Measurements from ENCODE around the gene PHACTR2. TPM values are rescaled to one million over a fixed set of nuclear protein-coding genes. Genes with fewer than 3 reads are reported as not detected.
A peak's percentile ranks its signal among the peaks of the same experiment; 100 is the strongest.

Gene PHACTR2
- total RNA-seq, 1 experiment from 2014 or later: 20.7 TPM

DNA sequence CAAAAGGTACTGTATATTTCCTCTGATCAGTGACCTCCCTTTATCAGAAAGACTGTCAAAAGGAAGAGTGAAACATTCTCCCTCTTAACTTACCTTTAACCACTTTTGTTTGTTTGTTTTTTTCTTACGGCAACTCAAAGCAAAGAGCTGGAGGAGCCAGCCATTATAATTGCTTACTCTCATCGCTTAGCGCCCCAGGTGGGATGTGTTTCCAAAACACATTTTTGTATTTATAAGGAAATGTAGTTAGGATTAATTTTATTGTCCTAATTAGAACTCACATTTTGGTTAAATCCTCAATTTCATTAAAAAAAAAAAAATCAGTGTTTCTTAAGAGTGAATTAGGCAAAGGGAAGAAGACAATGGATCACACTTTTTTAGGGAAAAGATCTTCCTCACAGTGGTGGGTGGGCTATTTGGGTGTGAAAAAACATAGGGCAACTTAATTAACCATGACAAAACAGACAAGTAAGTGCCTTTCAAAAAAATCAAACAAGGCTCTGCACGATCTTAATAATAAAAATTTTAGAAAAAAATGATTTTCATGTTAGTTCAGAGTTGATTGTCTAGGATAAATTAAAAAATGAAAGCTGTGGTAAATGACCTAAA, 1.2 kb upstream of the PHACTR2 start:
- H3K27ac Mint-ChIP-seq (ENCODE audit: unreplicated experiment): peak overlapping the region; percentile 75
- no peaks in the 10 kb centered on the region for H3K9me3 Mint-ChIP-seq (ENCODE audit: low read depth, unreplicated experiment)
- BruUV-seq (replicated peaks): no TSS peak
- TF ChIP-seq, protein P1, sequence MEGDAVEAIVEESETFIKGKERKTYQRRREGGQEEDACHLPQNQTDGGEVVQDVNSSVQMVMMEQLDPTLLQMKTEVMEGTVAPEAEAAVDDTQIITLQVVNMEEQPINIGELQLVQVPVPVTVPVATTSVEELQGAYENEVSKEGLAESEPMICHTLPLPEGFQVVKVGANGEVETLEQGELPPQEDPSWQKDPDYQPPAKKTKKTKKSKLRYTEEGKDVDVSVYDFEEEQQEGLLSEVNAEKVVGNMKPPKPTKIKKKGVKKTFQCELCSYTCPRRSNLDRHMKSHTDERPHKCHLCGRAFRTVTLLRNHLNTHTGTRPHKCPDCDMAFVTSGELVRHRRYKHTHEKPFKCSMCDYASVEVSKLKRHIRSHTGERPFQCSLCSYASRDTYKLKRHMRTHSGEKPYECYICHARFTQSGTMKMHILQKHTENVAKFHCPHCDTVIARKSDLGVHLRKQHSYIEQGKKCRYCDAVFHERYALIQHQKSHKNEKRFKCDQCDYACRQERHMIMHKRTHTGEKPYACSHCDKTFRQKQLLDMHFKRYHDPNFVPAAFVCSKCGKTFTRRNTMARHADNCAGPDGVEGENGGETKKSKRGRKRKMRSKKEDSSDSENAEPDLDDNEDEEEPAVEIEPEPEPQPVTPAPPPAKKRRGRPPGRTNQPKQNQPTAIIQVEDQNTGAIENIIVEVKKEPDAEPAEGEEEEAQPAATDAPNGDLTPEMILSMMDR (IDR thresholded peaks at IDR 0.05; ENCODE audit: unreplicated experiment): no peak
- intact Hi-C loops (cut with micrococcal nuclease; ENCODE audit: unreplicated experiment): loop anchor here (5.0 kb wide), 2 partner anchors 71 to 99 kb away; no protein-coding TSS in a partner anchor
- H3K4me1 Mint-ChIP-seq (ENCODE audit: low read depth, unreplicated experiment): peaks cover 20% of the 10 kb centered on the region
- DNase-seq: no peak
- H3K27me3 Mint-ChIP-seq (ENCODE audit: unreplicated experiment): no peaks in the 10 kb centered on the region
- no peak overlapping the region for H3K4me3 Mint-ChIP-seq (ENCODE audit: low read depth, unreplicated experiment)
- H3K36me3 Mint-ChIP-seq (ENCODE audit: insufficient read depth, unreplicated experiment): peaks cover 22% of the 10 kb centered on the region
- CTCF ChIA-PET: interaction anchor here (0.7 to 1.3 kb wide), 2 partner anchors 13 to 28 kb away, joined by 3 to 4 read pairs; no protein-coding TSS in a partner anchor

DNA sequence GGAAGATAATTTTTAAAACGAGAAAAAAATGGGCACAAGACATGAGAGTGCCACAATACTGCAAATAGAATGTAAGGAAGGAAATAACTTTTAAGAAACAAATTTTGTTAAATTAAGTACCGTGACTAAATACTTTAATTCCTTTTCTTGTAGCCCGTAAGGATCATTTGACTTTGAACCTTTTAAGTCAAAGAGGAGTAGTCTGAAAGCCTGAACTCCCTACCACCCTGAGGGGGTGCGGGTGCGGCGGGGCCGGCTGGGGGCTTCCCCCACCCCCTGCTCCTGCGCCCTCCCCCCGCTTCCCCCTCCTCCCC, 231 bp upstream of the PHACTR2 start:
- H3K4me1 Mint-ChIP-seq (ENCODE audit: low read depth, unreplicated experiment): peaks cover 28% of the 10 kb centered on the region
- TF ChIP-seq, protein P1 (IDR thresholded peaks at IDR 0.05; ENCODE audit: unreplicated experiment): no peak
- intact Hi-C loops (cut with micrococcal nuclease; ENCODE audit: unreplicated experiment): loop anchor here (5.0 kb wide), 2 partner anchors 70 to 100 kb away; no protein-coding TSS in a partner anchor
- no TSS peak for BruUV-seq (replicated peaks)
- H3K4me3 Mint-ChIP-seq (ENCODE audit: low read depth, unreplicated experiment): peak overlapping the region; percentile 76
- H3K27ac Mint-ChIP-seq (ENCODE audit: unreplicated experiment): no peak overlapping the region
- H3K27me3 Mint-ChIP-seq (ENCODE audit: unreplicated experiment): no peaks in the 10 kb centered on the region
- no peaks in the 10 kb centered on the region for H3K9me3 Mint-ChIP-seq (ENCODE audit: low read depth, unreplicated experiment)
- peaks cover 22% of the 10 kb centered on the region for H3K36me3 Mint-ChIP-seq (ENCODE audit: insufficient read depth, unreplicated experiment)
- DNase-seq: no peak
- CTCF ChIA-PET: no interaction called here

DNA sequence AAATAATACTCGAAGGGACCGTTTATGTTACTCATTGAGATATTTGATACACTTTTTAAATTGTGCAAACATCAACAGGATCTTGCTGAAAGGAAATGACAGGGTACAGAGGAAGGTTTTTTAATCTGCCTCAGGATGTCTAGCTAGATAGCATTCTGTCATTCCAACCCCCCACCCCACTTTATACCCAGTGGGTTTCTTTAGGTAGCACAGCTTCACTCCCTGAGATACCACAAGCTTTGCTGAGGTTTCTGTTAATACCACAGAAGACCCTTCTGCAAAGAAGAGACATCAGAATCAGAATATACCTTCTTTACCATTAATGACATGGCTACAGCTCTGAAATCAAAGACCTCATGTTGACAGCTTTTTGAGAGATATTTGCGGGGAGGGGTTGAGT, 1.3 kb downstream of the PHACTR2 start:
- no peak for DNase-seq
- CTCF ChIA-PET: interaction anchor here (0.7 kb wide), 1 partner anchor 374 kb away, joined by 3 read pairs; no protein-coding TSS in a partner anchor
- TF ChIP-seq, protein P1 (IDR thresholded peaks at IDR 0.05; ENCODE audit: unreplicated experiment): no peak
- Mint-ChIP-seq H3K27me3 (ENCODE audit: unreplicated experiment) (no peaks in the 10 kb centered on the region), H3K4me1 (ENCODE audit: low read depth, unreplicated experiment) (peaks cover 28% of the 10 kb centered on the region), H3K4me3 (ENCODE audit: low read depth, unreplicated experiment) (peak overlapping the region; percentile 76), H3K9me3 (ENCODE audit: low read depth, unreplicated experiment) (no peaks in the 10 kb centered on the region), H3K27ac (ENCODE audit: unreplicated experiment) (peak overlapping the region; percentile 50), H3K36me3 (ENCODE audit: insufficient read depth, unreplicated experiment) (peaks cover 17% of the 10 kb centered on the region)
- intact Hi-C loops (cut with micrococcal nuclease; ENCODE audit: unreplicated experiment): loop anchor here (5.0 kb wide), 2 partner anchors 68 to 102 kb away; no protein-coding TSS in a partner anchor
- BruUV-seq (replicated peaks): no TSS peak

DNA sequence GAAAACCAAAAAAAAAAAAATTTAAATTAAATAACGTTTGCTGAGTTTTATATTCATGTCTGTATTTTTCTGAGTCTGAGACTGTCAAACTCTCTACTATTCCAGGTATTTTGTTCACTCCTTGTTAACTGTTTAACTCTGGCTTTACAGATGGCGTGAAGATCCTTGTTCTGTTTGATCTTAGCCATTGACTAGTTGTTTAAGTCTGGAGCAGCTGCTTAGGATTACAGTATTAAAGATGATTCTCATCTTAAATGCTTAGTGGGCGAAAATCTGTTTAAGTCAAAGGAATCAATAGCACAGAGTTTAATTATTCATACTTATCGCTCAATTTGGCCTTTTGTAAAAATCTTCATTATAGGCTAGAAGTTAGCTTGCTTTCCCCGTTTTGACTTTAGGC, 2.4 kb downstream of the PHACTR2 start:
- Mint-ChIP-seq H3K4me1 (ENCODE audit: low read depth, unreplicated experiment) (peaks cover 17% of the 10 kb centered on the region), H3K27me3 (ENCODE audit: unreplicated experiment) (no peaks in the 10 kb centered on the region), H3K9me3 (ENCODE audit: low read depth, unreplicated experiment) (no peaks in the 10 kb centered on the region), H3K36me3 (ENCODE audit: insufficient read depth, unreplicated experiment) (peaks cover 17% of the 10 kb centered on the region), H3K4me3 (ENCODE audit: low read depth, unreplicated experiment) (no peak overlapping the region), H3K27ac (ENCODE audit: unreplicated experiment) (no peak overlapping the region)
- intact Hi-C loops (cut with micrococcal nuclease; ENCODE audit: unreplicated experiment): no loop called here
- TF ChIP-seq, protein P1 (IDR thresholded peaks at IDR 0.05; ENCODE audit: unreplicated experiment): no peak
- CTCF ChIA-PET: interaction anchor here (0.6 to 0.7 kb wide), 2 partner anchors 855 to 1073 kb away, joined by 3 to 6 read pairs; no protein-coding TSS in a partner anchor
- no TSS peak for BruUV-seq (replicated peaks)
- no peak for DNase-seq

Data from Calu3 (cell line).